Esophagus squamous epithelium (tissue), 4 donors: ENCODE data around the gene CTNNA3.

Source experiments
- CTCF ChIP-seq, 6 experiments: fragments of 450-650 bp in 4 of 6; fragments of 200-600 bp in 2 of 6; sonication (generic) in 2 of 6; IDR thresholded peaks; one replicate each; pipeline ENCODE4 v1.5.1; 2016 to 2019; ENCODE audit warnings: antibody characterized with exemption in 6 of 6, mild to moderate bottlenecking in 4 of 6, moderate library complexity in 4 of 6
- POLR2A ChIP-seq, 4 donors: fragments of 450-650 bp; IDR thresholded peaks; one replicate each; pipeline ENCODE4 v1.6.1; 2017; ENCODE audit warnings: antibody characterized with exemption in 4 of 4, mild to moderate bottlenecking in 4 of 4, moderate library complexity in 3 of 4

- TF ChIP-seq CTCF (IDR thresholded peaks at IDR 0.05) = no peak
- no peak for TF ChIP-seq POLR2A (IDR thresholded peaks at IDR 0.05)
These were observed 1403.1 kb downstream of the CTNNA3 start for GRCh38 chr10:66292922-66293321.
